A549 (cell line): ENCODE results near the gene DNHD1. TPM values are rescaled to one million over a fixed set of nuclear protein-coding genes. Genes with fewer than 3 reads are reported as not detected.

Source experiments
- ATAC-seq, 2 experiments: fragments of 200-7000 bp in 1 of 2; fragments of >200 bp in 1 of 2; cut with Nextera tagmentation in 1 of 2; cut with Tn5 transposase in 1 of 2; 3 replicates each; pipeline versions ENCODE4 v1.8.0 to v1.9.1; 2018 to 2020; ENCODE audit warnings: mild to moderate bottlenecking in 1 of 2, moderate library complexity in 1 of 2
- CTCF ChIA-PET: fragments of 300-600 bp; sonication (Branson Sonifier 250); formaldehyde crosslinking; extraction: SDS; loops from one replicate; lab custom pipeline; 2021; ENCODE audit warnings: antibody characterized with exemption, inconsistent platforms; lab: Yijun Ruan, JAX
- POLR2A ChIA-PET: fragments of 350-600 bp; formaldehyde crosslinking; extraction: SDS; loops from one replicate; lab custom pipeline; 2021; ENCODE audit warnings: antibody characterized with exemption, inconsistent platforms; lab: Yijun Ruan, JAX
- DNase-seq, 2 experiments: peaks; one replicate each; pipeline versions ENCODE4 v3.0.0 to v3.0.0-alpha.2; 2011 to 2016; ENCODE audit warnings: low read depth in 1 of 2, low spot score in 1 of 2
- FAIRE-seq: peaks from 2 replicates; lab custom pipeline; 2011; peaks lifted over from hg19 to GRCh38; lab: Jason Lieb, UNC
- H3K27ac ChIP-seq, 2 experiments: fragments of >200 bp; sonication (Bioruptor Twin); formaldehyde crosslinking; 3 replicates each; pipeline ENCODE4 v1.5.1; 2016 to 2017
- H3K4me1 ChIP-seq: fragments of >200 bp; sonication (Bioruptor Twin); formaldehyde crosslinking; 3 replicates; pipeline ENCODE4 v1.6.1; 2016
- H3K4me2 ChIP-seq: fragments of >200 bp; sonication (Bioruptor Twin); formaldehyde crosslinking; 3 replicates; pipeline ENCODE4 v1.6.1; 2016
- H3K4me3 ChIP-seq: fragments of >200 bp; sonication (Bioruptor Twin); formaldehyde crosslinking; 3 replicates; pipeline ENCODE4 v1.5.1; 2016
- H3K9me3 ChIP-seq: fragments of >200 bp; sonication (Bioruptor Twin); formaldehyde crosslinking; 3 replicates; pipeline ENCODE4 v1.6.1; 2016
- CBX8 ChIP-seq: fragments of 200-600 bp; sonication (generic); IDR thresholded peaks from 2 replicates; pipeline ENCODE4 v1.6.1; 2016
- EHF ChIP-seq: fragments of 250-450 bp; sonication (Bioruptor Pico); IDR thresholded peaks from 2 replicates; pipeline ENCODE4 v1.5.0; 2020; ENCODE audit warnings: mild to moderate bottlenecking
- ESRRA ChIP-seq: fragments of 150-350 bp; IDR thresholded peaks from 2 replicates; pipeline ENCODE4 v1.6.1; 2014; ENCODE audit warnings: mild to moderate bottlenecking, low read length, borderline replicate concordance
- FOSB ChIP-seq: fragments of 250-450 bp; sonication (Bioruptor Pico); IDR thresholded peaks from 2 replicates; pipeline ENCODE4 v1.5.0; 2020; ENCODE audit warnings: mild to moderate bottlenecking, moderate library complexity
- FOXS1 ChIP-seq: fragments of 250-450 bp; sonication (Bioruptor Pico); IDR thresholded peaks from 2 replicates; pipeline ENCODE4 v1.5.0; 2020; ENCODE audit warnings: mild to moderate bottlenecking, moderate library complexity
- HDAC2 ChIP-seq: fragments of 200-600 bp; sonication (generic); IDR thresholded peaks from 2 replicates; pipeline ENCODE4 v1.6.1; 2016
- JUNB ChIP-seq: fragments of >200 bp; sonication (Bioruptor Twin); formaldehyde crosslinking; IDR thresholded peaks from 2 replicates; pipeline ENCODE4 v1.6.1; 2016
- KDM1A ChIP-seq: fragments of 200-600 bp; sonication (generic); IDR thresholded peaks from 2 replicates; pipeline ENCODE4 v1.6.1; 2016; ENCODE audit warnings: low read depth, mild to moderate bottlenecking
- MAZ ChIP-seq: fragments of 150-350 bp; IDR thresholded peaks from 2 replicates; pipeline ENCODE4 v1.6.1; 2014; ENCODE audit warnings: antibody characterized with exemption, low read depth, low read length, borderline replicate concordance
- MYC ChIP-seq: IDR thresholded peaks from 2 replicates; pipeline ENCODE4 v1.6.1; 2012; ENCODE audit warnings: mild to moderate bottlenecking, inconsistent platforms, low read length, improper control_type of control experiment, borderline replicate concordance
- NFE2L2 ChIP-seq: fragments of 150-350 bp; conservative IDR thresholded peaks from 2 replicates; pipeline ENCODE4 v1.6.1; 2014; ENCODE audit warnings: low read length
- NR3C1 ChIP-seq: fragments of >200 bp; sonication (Bioruptor Twin); formaldehyde crosslinking; IDR thresholded peaks from 3 replicates; pipeline ENCODE4 v1.6.1; 2017
- POLR2A ChIP-seq: IDR thresholded peaks from 2 replicates; pipeline ENCODE4 v1.6.1; 2012; ENCODE audit warnings: mild to moderate bottlenecking, low read length
- RFX5 ChIP-seq: fragments of 450-650 bp; IDR thresholded peaks from 2 replicates; pipeline ENCODE4 v1.7.1; 2014; ENCODE audit warnings: antibody characterized with exemption, mild to moderate bottlenecking, moderate library complexity
- SMC3 ChIP-seq: fragments of >200 bp; sonication (Bioruptor Twin); formaldehyde crosslinking; IDR thresholded peaks from 3 replicates; pipeline ENCODE4 v1.6.1; 2018; ENCODE audit warnings: inconsistent platforms
- SREBF2 ChIP-seq: fragments of 450-650 bp; IDR thresholded peaks from 2 replicates; pipeline ENCODE4 v1.6.1; 2014; ENCODE audit warnings: mild to moderate bottlenecking, moderate library complexity
- TP53 ChIP-seq: fragments of 250-450 bp; sonication (Bioruptor Pico); IDR thresholded peaks from 2 replicates; pipeline ENCODE4 v1.5.0; 2021; ENCODE audit warnings: mild to moderate bottlenecking, moderate library complexity
- ZC3H11A ChIP-seq: fragments of 450-650 bp; IDR thresholded peaks from 2 replicates; pipeline ENCODE4 v1.6.1; 2014; ENCODE audit warnings: antibody characterized with exemption, mild to moderate bottlenecking
- WGBS: methylation state at CpG from one replicate; pipeline ENCODE4 v1.1.6; 2017; ENCODE audit errors: missing lambda C conversion rate; 5-methylcytosine and 5-hydroxymethylcytosine counted together
- polyA plus RNA-seq, 4 experiments: library from polyadenylated mRNA; depleted of rRNA in 3 of 4; stranded (reverse); fragments of >200 nt; fragmentation: RNase III in 1 of 4; extraction: RNeasy Plus Mini Kit Qiagen cat#74134 plus additional on column Dnase treatment in 1 of 4; gene quantifications; 2 replicates in 3 of 4; 3 replicates in 1 of 4; pipeline ENCODE4 v1.2.3, GENCODE V29; 2011 to 2017
- TF ChIP-seq, protein P1 (sequence below): IDR thresholded peaks from 2 replicates; pipeline ENCODE4 v1.6.1; 2012
- TF ChIP-seq, protein P2 (sequence below): fragments of >200 bp; sonication (Bioruptor Twin); formaldehyde crosslinking; IDR thresholded peaks from 3 replicates; pipeline ENCODE4 v1.6.1; 2016
- TF ChIP-seq, protein P3 (sequence below): IDR thresholded peaks from 2 replicates; pipeline ENCODE4 v1.6.1; 2012
- TF ChIP-seq, protein P4 (sequence below): fragments of >200 bp; sonication (Bioruptor Twin); formaldehyde crosslinking; IDR thresholded peaks from 3 replicates; pipeline ENCODE4 v1.5.1; 2016
- TF ChIP-seq, protein P5 (sequence below): fragments of 200-600 bp; sonication (generic); IDR thresholded peaks from 2 replicates; pipeline ENCODE4 v1.6.1; 2016; ENCODE audit warnings: antibody characterized with exemption, mild to moderate bottlenecking, moderate library complexity
- TF ChIP-seq, protein P6 (sequence below): fragments of 250-450 bp; sonication (Bioruptor Pico); IDR thresholded peaks from 2 replicates; pipeline ENCODE4 v1.5.0; 2021; ENCODE audit warnings: mild to moderate bottlenecking, moderate library complexity, borderline replicate concordance

DNHD1 gene
- polyA plus RNA-seq, 2 of the 4 experiments (the other 2 are of a cell fraction): 6.8 to 8.6 TPM

DNA sequence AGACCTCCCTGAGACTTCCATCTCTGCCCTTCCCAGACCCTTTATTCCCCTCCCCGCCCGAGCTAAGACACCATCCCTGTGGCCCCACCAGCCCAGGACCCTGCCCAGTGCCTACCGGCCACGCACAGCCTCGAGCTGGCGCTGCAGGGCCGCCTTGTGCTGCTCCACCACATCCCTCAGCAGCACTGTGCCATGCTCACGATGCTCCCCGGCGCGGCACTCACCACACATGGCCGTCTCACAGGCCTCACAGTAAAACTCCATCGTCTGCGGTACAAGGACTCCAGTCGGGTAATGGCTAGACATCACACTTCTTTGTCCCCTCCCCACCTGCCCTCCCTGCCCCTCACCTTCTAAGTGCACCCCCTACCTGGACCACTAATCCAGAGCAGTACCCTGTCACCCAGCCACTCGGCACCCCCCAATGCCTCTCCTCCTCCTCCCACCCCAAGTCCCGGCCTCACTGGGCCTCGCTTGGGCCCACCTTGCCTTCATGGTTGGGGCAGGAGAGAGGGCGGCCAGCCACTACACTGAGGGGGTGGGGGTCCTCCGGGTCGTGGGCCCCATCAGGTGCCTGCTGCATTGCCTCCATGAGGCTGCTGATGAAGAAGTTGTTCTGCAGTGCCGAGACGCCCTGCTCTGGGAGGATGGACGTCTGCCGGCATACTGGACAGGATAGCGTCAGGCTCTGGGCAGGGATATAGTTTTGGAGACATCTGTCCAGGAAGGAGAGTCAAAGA lies 39.3 kb upstream of the DNHD1 start:
- POLR2A ChIA-PET: no interaction called here
- DNase-seq: no peak
- no peak for TF ChIP-seq TP53 (CRISPR knock-in tag)
- no peak for TF ChIP-seq POLR2A
- TF ChIP-seq, protein P1, sequence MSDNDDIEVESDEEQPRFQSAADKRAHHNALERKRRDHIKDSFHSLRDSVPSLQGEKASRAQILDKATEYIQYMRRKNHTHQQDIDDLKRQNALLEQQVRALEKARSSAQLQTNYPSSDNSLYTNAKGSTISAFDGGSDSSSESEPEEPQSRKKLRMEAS: no peak
- no peak for TF ChIP-seq JUNB
- no peak for TF ChIP-seq RFX5
- no peak for TF ChIP-seq ZC3H11A
- no peak for TF ChIP-seq NR3C1
- TF ChIP-seq, protein P2, sequence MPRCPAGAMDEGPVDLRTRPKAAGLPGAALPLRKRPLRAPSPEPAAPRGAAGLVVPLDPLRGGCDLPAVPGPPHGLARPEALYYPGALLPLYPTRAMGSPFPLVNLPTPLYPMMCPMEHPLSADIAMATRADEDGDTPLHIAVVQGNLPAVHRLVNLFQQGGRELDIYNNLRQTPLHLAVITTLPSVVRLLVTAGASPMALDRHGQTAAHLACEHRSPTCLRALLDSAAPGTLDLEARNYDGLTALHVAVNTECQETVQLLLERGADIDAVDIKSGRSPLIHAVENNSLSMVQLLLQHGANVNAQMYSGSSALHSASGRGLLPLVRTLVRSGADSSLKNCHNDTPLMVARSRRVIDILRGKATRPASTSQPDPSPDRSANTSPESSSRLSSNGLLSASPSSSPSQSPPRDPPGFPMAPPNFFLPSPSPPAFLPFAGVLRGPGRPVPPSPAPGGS: no peak
- no peak for TF ChIP-seq MAZ
- TF ChIP-seq, protein P3, sequence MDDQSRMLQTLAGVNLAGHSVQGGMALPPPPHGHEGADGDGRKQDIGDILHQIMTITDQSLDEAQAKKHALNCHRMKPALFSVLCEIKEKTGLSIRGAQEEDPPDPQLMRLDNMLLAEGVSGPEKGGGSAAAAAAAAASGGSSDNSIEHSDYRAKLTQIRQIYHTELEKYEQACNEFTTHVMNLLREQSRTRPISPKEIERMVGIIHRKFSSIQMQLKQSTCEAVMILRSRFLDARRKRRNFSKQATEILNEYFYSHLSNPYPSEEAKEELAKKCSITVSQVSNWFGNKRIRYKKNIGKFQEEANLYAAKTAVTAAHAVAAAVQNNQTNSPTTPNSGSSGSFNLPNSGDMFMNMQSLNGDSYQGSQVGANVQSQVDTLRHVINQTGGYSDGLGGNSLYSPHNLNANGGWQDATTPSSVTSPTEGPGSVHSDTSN: no peak
- TF ChIP-seq ESRRA: no peak
- no peak for TF ChIP-seq FOXS1 (CRISPR knock-in tag)
- no peak for TF ChIP-seq CBX8
- no peak for TF ChIP-seq EHF (CRISPR knock-in tag)
- TF ChIP-seq, all 56 proteins: peak for 0
- no peaks in the 10 kb centered on the region for H3K9me3 ChIP-seq
- CTCF ChIA-PET: interaction anchor here (1.2 to 1.7 kb wide), 2 partner anchors 13 to 79 kb away, joined by 3 to 6 read pairs; no protein-coding TSS in a partner anchor
- H3K27ac ChIP-seq: no peak overlapping the region
- no peak for FAIRE-seq
- ATAC-seq: no peak
- H3K4me2 ChIP-seq: no peak overlapping the region
- WGBS: 85% methylated on average over 23 of the region's 26 CpGs
- H3K4me1 ChIP-seq: no peaks in the 10 kb centered on the region
- no peak overlapping the region for H3K4me3 ChIP-seq

DNA sequence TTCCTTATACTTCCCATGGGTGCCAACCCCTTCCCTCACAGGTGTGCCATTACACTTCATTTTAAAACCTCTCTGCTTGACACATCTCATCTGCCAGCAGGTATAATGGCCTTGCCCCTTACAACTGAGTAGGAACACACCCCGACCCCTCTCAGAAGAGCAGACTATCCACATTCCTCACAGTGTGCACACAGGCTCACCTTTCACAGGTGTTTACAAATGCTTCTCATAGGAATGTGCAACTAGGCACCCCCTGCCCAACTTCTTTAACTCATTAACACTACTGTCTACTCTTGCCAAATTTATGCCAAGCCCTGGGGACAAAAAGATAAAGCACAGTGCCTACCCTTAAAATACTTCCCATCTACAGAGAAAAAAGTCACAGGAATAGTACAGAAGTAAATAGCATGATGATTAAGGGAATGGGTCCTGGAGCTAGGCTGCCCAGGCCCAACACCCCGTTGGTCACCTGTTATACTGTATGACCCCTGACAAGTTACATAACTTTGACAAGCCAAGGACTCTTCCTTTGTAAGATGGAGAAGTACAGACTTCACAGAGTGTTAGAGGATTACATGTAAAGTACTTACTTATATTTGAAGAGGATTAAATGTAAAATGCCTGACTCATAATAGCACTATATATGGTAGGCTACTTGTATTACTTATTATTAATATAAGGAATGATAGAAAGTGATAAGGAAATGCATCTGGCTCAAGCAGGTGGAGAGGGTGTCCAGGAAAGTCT lies 38.6 kb upstream of the DNHD1 start:
- Histone ChIP-seq H3K4me2 (no peak overlapping the region), H3K27ac (no peak overlapping the region), H3K4me1 (no peaks in the 10 kb centered on the region), H3K9me3 (no peaks in the 10 kb centered on the region), H3K4me3 (no peak overlapping the region)
- TF ChIP-seq NFE2L2 (no peak), CBX8 (no peak), FOSB (CRISPR knock-in tag) (no peak), MYC (no peak), SREBF2 (no peak), HDAC2 (no peak), SMC3 (no peak), NR3C1 (no peak), KDM1A (no peak)
- TF ChIP-seq, protein P4, sequence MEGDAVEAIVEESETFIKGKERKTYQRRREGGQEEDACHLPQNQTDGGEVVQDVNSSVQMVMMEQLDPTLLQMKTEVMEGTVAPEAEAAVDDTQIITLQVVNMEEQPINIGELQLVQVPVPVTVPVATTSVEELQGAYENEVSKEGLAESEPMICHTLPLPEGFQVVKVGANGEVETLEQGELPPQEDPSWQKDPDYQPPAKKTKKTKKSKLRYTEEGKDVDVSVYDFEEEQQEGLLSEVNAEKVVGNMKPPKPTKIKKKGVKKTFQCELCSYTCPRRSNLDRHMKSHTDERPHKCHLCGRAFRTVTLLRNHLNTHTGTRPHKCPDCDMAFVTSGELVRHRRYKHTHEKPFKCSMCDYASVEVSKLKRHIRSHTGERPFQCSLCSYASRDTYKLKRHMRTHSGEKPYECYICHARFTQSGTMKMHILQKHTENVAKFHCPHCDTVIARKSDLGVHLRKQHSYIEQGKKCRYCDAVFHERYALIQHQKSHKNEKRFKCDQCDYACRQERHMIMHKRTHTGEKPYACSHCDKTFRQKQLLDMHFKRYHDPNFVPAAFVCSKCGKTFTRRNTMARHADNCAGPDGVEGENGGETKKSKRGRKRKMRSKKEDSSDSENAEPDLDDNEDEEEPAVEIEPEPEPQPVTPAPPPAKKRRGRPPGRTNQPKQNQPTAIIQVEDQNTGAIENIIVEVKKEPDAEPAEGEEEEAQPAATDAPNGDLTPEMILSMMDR: no peak
- TF ChIP-seq, protein P5, sequence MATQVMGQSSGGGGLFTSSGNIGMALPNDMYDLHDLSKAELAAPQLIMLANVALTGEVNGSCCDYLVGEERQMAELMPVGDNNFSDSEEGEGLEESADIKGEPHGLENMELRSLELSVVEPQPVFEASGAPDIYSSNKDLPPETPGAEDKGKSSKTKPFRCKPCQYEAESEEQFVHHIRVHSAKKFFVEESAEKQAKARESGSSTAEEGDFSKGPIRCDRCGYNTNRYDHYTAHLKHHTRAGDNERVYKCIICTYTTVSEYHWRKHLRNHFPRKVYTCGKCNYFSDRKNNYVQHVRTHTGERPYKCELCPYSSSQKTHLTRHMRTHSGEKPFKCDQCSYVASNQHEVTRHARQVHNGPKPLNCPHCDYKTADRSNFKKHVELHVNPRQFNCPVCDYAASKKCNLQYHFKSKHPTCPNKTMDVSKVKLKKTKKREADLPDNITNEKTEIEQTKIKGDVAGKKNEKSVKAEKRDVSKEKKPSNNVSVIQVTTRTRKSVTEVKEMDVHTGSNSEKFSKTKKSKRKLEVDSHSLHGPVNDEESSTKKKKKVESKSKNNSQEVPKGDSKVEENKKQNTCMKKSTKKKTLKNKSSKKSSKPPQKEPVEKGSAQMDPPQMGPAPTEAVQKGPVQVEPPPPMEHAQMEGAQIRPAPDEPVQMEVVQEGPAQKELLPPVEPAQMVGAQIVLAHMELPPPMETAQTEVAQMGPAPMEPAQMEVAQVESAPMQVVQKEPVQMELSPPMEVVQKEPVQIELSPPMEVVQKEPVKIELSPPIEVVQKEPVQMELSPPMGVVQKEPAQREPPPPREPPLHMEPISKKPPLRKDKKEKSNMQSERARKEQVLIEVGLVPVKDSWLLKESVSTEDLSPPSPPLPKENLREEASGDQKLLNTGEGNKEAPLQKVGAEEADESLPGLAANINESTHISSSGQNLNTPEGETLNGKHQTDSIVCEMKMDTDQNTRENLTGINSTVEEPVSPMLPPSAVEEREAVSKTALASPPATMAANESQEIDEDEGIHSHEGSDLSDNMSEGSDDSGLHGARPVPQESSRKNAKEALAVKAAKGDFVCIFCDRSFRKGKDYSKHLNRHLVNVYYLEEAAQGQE: no peak
- TF ChIP-seq, protein P6, sequence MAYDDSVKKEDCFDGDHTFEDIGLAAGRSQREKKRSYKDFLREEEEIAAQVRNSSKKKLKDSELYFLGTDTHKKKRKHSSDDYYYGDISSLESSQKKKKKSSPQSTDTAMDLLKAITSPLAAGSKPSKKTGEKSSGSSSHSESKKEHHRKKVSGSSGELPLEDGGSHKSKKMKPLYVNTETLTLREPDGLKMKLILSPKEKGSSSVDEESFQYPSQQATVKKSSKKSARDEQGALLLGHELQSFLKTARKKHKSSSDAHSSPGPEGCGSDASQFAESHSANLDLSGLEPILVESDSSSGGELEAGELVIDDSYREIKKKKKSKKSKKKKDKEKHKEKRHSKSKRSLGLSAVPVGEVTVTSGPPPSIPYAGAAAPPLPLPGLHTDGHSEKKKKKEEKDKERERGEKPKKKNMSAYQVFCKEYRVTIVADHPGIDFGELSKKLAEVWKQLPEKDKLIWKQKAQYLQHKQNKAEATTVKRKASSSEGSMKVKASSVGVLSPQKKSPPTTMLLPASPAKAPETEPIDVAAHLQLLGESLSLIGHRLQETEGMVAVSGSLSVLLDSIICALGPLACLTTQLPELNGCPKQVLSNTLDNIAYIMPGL (CRISPR knock-in tag): no peak
- ChIA-PET POLR2A (no interaction called here), CTCF (interaction anchor here (1.0 to 1.7 kb wide), 2 partner anchors 25 to 80 kb away, joined by 3 to 6 read pairs; no protein-coding TSS in a partner anchor)
- FAIRE-seq (no peak), ATAC-seq (no peak), DNase-seq (no peak)
- 64% methylated on average over 2 of the region's 2 CpGs for WGBS
